ENCODE results near the gene CLEC2A. TPM values are rescaled to one million over a fixed set of nuclear protein-coding genes. Genes with fewer than 3 reads are reported as not detected.

Gene CLEC2A
- total RNA-seq, 2 donors from 2014 or later: not detected

GRCh38 chr12:9895215-9895971 is 36.8 kb downstream of the CLEC2A start:
- H3K36me3 ChIP-seq: no peaks in the 10 kb centered on the region
- TF ChIP-seq POLR2AphosphoS5 (IDR thresholded peaks at IDR 0.05) (no peak), POLR2A (IDR thresholded peaks at IDR 0.05) (no peak), CTCF (IDR thresholded peaks at IDR 0.05) (no peak)
- no peak for DNase-seq (ENCODE audit: low spot score)
- no peaks in the 10 kb centered on the region for H3K4me1 ChIP-seq (replicated peaks)
- no peaks in the 10 kb centered on the region for H3K27me3 ChIP-seq (replicated peaks; ENCODE audit: insufficient read depth)
- no peaks in the 10 kb centered on the region for H3K9me3 ChIP-seq
- H3K4me3 ChIP-seq: no peak overlapping the region
- WGBS: 59% methylated on average over 6 of the region's 6 CpGs
- H3K27ac ChIP-seq: no peak overlapping the region
- intact Hi-C loops (cut with DNase I): no loop called here

- 51% methylated on average over 4 of the region's 4 CpGs for WGBS
- H3K36me3 ChIP-seq: no peaks in the 10 kb centered on the region
- no peaks in the 10 kb centered on the region for H3K27me3 ChIP-seq (replicated peaks; ENCODE audit: insufficient read depth)
- no peak for TF ChIP-seq POLR2A (IDR thresholded peaks at IDR 0.05)
- TF ChIP-seq CTCF (IDR thresholded peaks at IDR 0.05): no peak
- no peak for TF ChIP-seq POLR2AphosphoS5 (IDR thresholded peaks at IDR 0.05)
- no peak overlapping the region for H3K27ac ChIP-seq
- no peak overlapping the region for H3K4me3 ChIP-seq
- H3K4me1 ChIP-seq (replicated peaks): no peaks in the 10 kb centered on the region
- no peaks in the 10 kb centered on the region for H3K9me3 ChIP-seq
- intact Hi-C loops (cut with DNase I): no loop called here
- no peak for DNase-seq (ENCODE audit: low spot score)
These were observed 43.4 kb downstream of the CLEC2A start for GRCh38 chr12:9888665-9889273.

- H3K9me3 ChIP-seq: no peaks in the 10 kb centered on the region
- no peaks in the 10 kb centered on the region for H3K36me3 ChIP-seq
- peak; percentile 22 for DNase-seq (ENCODE audit: low spot score)
- H3K4me1 ChIP-seq (replicated peaks): no peaks in the 10 kb centered on the region
- intact Hi-C loops (cut with DNase I): no loop called here
- H3K4me3 ChIP-seq: no peak overlapping the region
- TF ChIP-seq CTCF (IDR thresholded peaks at IDR 0.05) (no peak), POLR2AphosphoS5 (IDR thresholded peaks at IDR 0.05) (no peak), POLR2A (IDR thresholded peaks at IDR 0.05) (no peak)
- H3K27me3 ChIP-seq (replicated peaks; ENCODE audit: insufficient read depth): no peaks in the 10 kb centered on the region
- no peak overlapping the region for H3K27ac ChIP-seq
These were observed 49.0 kb downstream of the CLEC2A start for GRCh38 chr12:9883175-9883574.

GRCh38 chr12:9881988-9882387 is 50.2 kb downstream of the CLEC2A start:
- H3K9me3 ChIP-seq: no peaks in the 10 kb centered on the region
- no peaks in the 10 kb centered on the region for H3K27me3 ChIP-seq (replicated peaks; ENCODE audit: insufficient read depth)
- DNase-seq (ENCODE audit: low spot score): no peak
- H3K4me1 ChIP-seq (replicated peaks): no peaks in the 10 kb centered on the region
- 83% methylated on average over 5 of the region's 5 CpGs for WGBS
- H3K4me3 ChIP-seq: no peak overlapping the region
- intact Hi-C loops (cut with DNase I): no loop called here
- H3K36me3 ChIP-seq: no peaks in the 10 kb centered on the region
- no peak for TF ChIP-seq POLR2AphosphoS5 (IDR thresholded peaks at IDR 0.05)
- TF ChIP-seq CTCF (IDR thresholded peaks at IDR 0.05): no peak
- TF ChIP-seq POLR2A (IDR thresholded peaks at IDR 0.05): no peak
- H3K27ac ChIP-seq: no peak overlapping the region

- WGBS: 98% methylated on average over 3 of the region's 3 CpGs
- Histone ChIP-seq H3K4me3 (no peak within 1 kb of the TSS), H3K9me3 (no peaks in the 10 kb centered on the region), H3K36me3 (no peaks in the 10 kb centered on the region), H3K27me3 (replicated peaks; ENCODE audit: insufficient read depth) (peaks cover 2% of the 10 kb centered on the region), H3K27ac (no peak within 1 kb of the TSS), H3K4me1 (replicated peaks) (no peaks in the 10 kb centered on the region)
- intact Hi-C loops (cut with DNase I): no loop called here
- no peak for DNase-seq (ENCODE audit: low spot score)
- TF ChIP-seq CTCF (IDR thresholded peaks at IDR 0.05) (no peak), POLR2A (IDR thresholded peaks at IDR 0.05) (no peak), POLR2AphosphoS5 (IDR thresholded peaks at IDR 0.05) (no peak)
These were observed 50.9 kb downstream of the CLEC2A start, which contains the start of gene KLRF2 for GRCh38 chr12:9881246-9881645. Gene KLRF2, plus strand, starts transcription at chr12:9881489. Its CDS starts 107 bp downstream, at chr12:9881596.
